GM18517 (cell line): ENCODE results near the gene TRPV2.

Experiments
- ATAC-seq: cut with Tn5 transposase; IDR thresholded peaks from one replicate; pipeline ENCODE4 v1.9.1; 2021; ENCODE audit warnings: mild to moderate bottlenecking, moderate library complexity; ENCODE audit not compliant: unreplicated experiment

The TRPV2 gene

GRCh38 chr17:16406742-16407674, 8.4 kb upstream of the TRPV2 start:
- ATAC-seq, result no peak

- ATAC-seq, result peak; percentile 92
These were observed 7.3 kb upstream of the TRPV2 start for GRCh38 chr17:16407911-16408588.

- no peak for ATAC-seq
These were observed 2.0 kb downstream of the TRPV2 start for GRCh38 chr17:16417399-16417798.

- no peak for ATAC-seq
These were observed 2.7 kb downstream of the TRPV2 start for GRCh38 chr17:16417896-16418684.

GRCh38 chr17:16418685-16419068, 3.3 kb downstream of the TRPV2 start:
- no peak for ATAC-seq

GRCh38 chr17:16419074-16419928, 3.9 kb downstream of the TRPV2 start:
- ATAC-seq, result no peak

- no peak for ATAC-seq
These were observed 4.5 kb downstream of the TRPV2 start for GRCh38 chr17:16419929-16420271.

- ATAC-seq, result no peak
These were observed 7.0 kb downstream of the TRPV2 start for GRCh38 chr17:16422416-16422815.

GRCh38 chr17:16423226-16423872, 8.0 kb downstream of the TRPV2 start:
- no peak for ATAC-seq

GRCh38 chr17:16425202-16425601, 9.8 kb downstream of the TRPV2 start:
- no peak for ATAC-seq

GRCh38 chr17:16425698-16426659, 10.6 kb downstream of the TRPV2 start:
- ATAC-seq, result no peak

- no peak for ATAC-seq
These were observed 11.6 kb downstream of the TRPV2 start for GRCh38 chr17:16427020-16427419.

GRCh38 chr17:16428098-16428882, 12.9 kb downstream of the TRPV2 start:
- no peak for ATAC-seq

GRCh38 chr17:16429083-16429482, 13.7 kb downstream of the TRPV2 start:
- no peak for ATAC-seq

GRCh38 chr17:16430650-16431049, 15.3 kb downstream of the TRPV2 start:
- ATAC-seq, result no peak

GRCh38 chr17:16432017-16432416, 16.6 kb downstream of the TRPV2 start:
- ATAC-seq, result no peak

GRCh38 chr17:16433514-16433913, 18.1 kb downstream of the TRPV2 start:
- no peak for ATAC-seq

- ATAC-seq, result no peak
These were observed 19.3 kb downstream of the TRPV2 start for GRCh38 chr17:16434662-16435061.
